ENCODE data around the gene GLTP.
"Not testable (repeated sequence)": the region's sequence is repeated elsewhere in the genome, so short reads cannot be mapped to it uniquely, and the experiment has no call there.

GLTP gene

DNA sequence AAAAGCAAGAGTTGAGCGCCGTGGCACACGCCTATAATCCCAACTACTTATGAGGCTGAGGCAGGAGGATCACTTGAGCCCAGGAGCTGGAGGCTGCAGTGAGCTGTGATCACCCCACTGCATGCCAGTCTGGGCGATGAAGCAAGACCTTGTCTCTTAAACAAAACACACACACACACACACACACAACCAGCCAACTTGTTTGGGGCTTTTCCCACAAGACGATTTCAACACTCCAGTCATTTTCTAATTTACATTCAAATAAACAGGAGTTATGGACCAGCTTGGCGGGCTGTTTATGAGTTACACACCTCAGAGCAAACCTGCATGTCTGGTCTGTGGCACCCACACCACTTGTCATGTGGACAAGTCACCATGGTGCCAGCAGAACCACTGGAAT, 6.7 kb downstream of the GLTP start:
- no peak overlapping the region for H3K9ac ChIP-seq (ENCODE audit: low read depth, low read length)
- H3K27ac ChIP-seq (ENCODE audit: low read length), result no peak overlapping the region
- peaks cover 3% of the 10 kb centered on the region; the same call in 1 of the 2 replicates for H3K27me3 ChIP-seq (ENCODE audit: insufficient read depth, low read length)
- no peak overlapping the region for H3K4me3 ChIP-seq (ENCODE audit: low read length)
- H3K36me3 ChIP-seq (ENCODE audit: insufficient read depth, low read depth, low read length), result peaks cover 5% of the 10 kb centered on the region; the same call in 1 of the 2 replicates
- no peaks in the 10 kb centered on the region for H3K9me3 ChIP-seq (ENCODE audit: insufficient read depth, low read depth, low read length)
- peaks cover 7% of the 10 kb centered on the region; the same call in 1 of the 2 replicates for H3K4me1 ChIP-seq (ENCODE audit: insufficient read depth, low read length)

DNA sequence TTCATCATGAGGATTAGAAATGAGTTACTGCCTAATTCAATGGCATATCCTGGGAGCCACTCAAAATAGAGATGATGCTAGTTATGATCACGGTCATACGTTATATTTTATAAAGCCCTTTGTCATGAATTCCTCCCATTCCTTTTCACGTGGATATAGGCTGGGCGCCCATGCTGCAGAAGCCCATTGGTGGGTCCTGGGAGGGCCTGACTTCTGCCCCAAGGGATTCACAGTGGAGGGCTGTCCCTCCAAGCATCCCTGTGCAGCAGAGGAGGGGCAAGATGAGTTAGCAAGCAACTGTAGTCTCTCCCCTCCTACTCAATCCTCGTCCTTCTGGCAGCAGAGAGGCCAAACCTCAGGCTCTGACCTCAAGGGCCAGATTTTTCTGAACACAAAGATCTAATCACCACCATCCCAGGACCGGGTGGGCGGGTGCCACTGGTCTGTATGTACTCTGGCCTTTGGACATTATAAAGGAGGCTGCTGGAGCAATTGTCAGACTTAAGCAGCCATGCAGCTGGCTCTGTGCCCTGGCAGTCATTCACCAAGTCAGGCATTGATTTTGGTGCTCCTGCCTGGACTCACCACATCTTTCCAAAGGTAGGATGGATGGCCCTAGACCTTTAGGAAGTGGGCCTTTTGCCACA, 8.6 kb downstream of the GLTP start:
- Histone ChIP-seq H3K4me1 (ENCODE audit: insufficient read depth, low read length) (0 out of 2 replicates have a peak, but pooled peaks cover 2% of the 10 kb centered on the region), H3K4me3 (ENCODE audit: low read length) (no peak overlapping the region), H3K9ac (ENCODE audit: low read depth, low read length) (no peak overlapping the region), H3K9me3 (ENCODE audit: insufficient read depth, low read depth, low read length) (no peaks in the 10 kb centered on the region), H3K27me3 (ENCODE audit: insufficient read depth, low read length) (no peaks in the 10 kb centered on the region), H3K36me3 (ENCODE audit: insufficient read depth, low read depth, low read length) (peaks cover 5% of the 10 kb centered on the region; the same call in 1 of the 2 replicates), H3K27ac (ENCODE audit: low read length) (no peak overlapping the region)

DNA sequence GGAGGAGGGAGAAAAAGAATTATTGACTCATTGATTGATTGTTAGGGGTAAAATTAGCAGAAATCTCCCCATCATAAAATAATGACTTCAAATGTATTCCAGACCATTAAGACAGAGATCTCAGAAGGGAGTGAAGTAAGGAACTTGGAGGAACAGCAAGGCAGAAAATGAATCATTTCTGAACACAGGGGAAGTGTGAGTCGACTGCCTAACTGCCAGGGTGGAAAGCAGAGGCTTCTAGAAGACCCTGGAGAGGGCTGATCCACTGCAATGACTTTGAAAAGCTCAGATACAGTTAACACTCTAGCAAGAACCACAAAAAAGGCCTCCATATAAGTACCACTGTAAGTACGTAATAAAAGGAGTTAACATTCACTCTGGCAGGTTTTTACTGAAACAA, 9.7 kb downstream of the GLTP start:
- no peak overlapping the region for H3K4me3 ChIP-seq (ENCODE audit: low read length)
- H3K36me3 ChIP-seq (ENCODE audit: insufficient read depth, low read depth, low read length), result peaks cover 5% of the 10 kb centered on the region; the same call in 1 of the 2 replicates
- 0 out of 2 replicates have a peak, but pooled peaks cover 2% of the 10 kb centered on the region for H3K4me1 ChIP-seq (ENCODE audit: insufficient read depth, low read length)
- H3K27ac ChIP-seq (ENCODE audit: low read length), result no peak overlapping the region
- no peak overlapping the region for H3K9ac ChIP-seq (ENCODE audit: low read depth, low read length)
- no peaks in the 10 kb centered on the region for H3K27me3 ChIP-seq (ENCODE audit: insufficient read depth, low read length)
- H3K9me3 ChIP-seq (ENCODE audit: insufficient read depth, low read depth, low read length), result no peaks in the 10 kb centered on the region

DNA sequence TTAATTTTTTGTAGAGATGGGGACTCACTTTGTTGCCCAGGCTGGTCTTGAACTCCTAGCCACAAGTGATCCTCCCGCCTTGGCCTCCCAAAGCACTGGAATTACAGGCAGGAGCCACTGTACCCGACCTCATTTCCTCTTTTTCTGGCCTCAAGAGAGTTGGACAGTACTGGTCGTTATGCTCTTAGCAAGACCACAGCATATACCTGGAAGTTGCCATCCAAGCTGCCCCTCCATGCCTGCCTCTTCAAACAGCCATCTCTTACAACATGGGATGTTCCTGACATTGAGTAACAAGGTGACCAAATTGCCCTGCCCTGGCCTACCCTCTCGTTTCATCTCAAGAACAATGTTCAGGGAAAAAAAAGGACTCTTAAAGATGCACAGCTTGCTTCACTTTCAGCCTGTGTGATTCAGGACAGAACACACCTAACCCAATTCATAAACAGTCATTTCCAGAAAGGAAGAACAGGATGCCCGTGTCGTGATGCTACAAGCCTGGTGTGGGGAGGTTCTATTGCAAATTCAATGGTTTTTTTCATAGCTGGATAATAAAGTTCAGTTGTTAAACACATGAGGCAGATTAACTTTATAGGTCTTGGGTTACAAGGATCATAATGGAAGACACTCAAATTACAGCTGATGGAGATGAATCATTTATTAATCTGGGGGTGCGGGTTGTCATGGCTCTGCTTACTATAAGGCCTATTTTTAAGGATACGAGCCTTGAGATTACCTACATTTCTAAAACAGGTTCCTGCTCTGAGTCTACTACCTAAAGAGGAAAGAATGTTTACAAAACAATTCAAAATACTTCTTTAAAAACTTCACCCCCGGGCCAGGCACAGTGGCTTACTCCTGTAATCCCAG, 11.9 kb downstream of the GLTP start:
- peaks cover 5% of the 10 kb centered on the region; the same call in 1 of the 2 replicates for H3K36me3 ChIP-seq (ENCODE audit: insufficient read depth, low read depth, low read length)
- H3K4me1 ChIP-seq (ENCODE audit: insufficient read depth, low read length), result peaks cover 2% of the 10 kb centered on the region; the same call in 1 of the 2 replicates
- no peaks in the 10 kb centered on the region for H3K27me3 ChIP-seq (ENCODE audit: insufficient read depth, low read length)
- H3K4me3 ChIP-seq (ENCODE audit: low read length), result no peak overlapping the region
- no peak overlapping the region for H3K9ac ChIP-seq (ENCODE audit: low read depth, low read length)
- H3K9me3 ChIP-seq (ENCODE audit: insufficient read depth, low read depth, low read length), result no peaks in the 10 kb centered on the region
- H3K27ac ChIP-seq (ENCODE audit: low read length), result no peak overlapping the region

DNA sequence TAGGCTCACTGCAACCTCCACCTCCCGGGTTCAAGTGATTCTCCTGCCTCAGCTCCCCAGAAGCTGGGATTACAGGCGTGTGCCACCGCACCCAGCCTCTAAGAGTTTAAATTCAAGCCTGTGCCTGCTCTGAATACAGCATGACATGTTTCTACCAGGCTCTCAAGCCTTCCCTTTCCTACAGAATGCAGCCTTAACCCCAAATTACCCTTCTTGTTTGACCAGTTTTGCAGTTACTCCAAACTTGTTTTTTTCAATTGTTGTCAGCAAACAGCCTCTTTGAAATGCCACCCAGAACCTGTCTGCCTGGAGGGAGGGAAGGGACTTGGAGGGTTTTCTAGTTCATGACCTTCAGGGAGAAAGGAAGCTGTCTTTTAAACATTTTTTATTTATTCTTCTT, 15.4 kb downstream of the GLTP start:
- H3K9ac ChIP-seq (ENCODE audit: low read depth, low read length), result no peak overlapping the region
- no peak overlapping the region for H3K27ac ChIP-seq (ENCODE audit: low read length)

DNA sequence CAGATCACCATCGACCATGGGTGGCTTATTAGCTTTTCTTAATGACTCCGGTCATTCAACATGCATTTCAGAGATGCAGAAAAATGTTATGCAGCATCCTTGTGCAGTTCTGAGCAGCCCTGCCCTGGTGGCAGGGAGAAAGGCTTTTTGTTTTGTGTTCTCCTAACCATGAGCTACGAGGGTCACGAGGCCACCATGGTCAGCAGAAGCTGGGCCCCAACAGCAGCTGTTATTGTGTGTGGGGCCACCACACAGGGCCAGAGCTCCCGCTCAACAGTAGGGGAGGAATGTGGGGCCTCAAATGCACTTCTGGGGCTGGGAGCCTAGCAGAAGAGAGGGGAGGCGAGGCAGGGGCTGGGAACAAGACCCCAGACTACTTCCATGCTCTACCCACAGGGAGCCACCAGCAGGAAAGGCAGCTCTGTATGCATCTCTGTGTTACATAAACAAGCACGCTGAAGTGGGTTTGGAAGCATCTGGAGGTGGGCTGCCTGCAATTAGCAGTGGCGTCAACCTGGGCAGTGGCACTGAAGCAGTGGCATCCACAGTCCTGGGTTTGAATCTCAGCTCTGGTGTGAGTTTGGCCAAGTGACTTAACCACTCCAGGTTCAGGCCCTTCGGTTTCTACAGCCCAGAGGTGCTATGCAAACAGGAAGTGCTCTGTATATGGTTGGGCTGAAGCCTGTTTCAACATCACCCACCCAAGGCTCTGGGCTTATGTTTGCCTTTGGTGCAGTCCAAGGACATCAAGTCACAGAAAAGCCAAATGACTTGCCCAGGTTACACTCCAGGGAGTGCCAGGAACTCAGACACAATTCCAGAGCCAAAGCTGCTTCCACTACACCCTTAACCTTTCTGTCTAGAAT, 16.3 kb downstream of the GLTP start:
- Histone ChIP-seq H3K9me3 (ENCODE audit: insufficient read depth, low read depth, low read length) (no peaks in the 10 kb centered on the region), H3K27me3 (ENCODE audit: insufficient read depth, low read length) (no peaks in the 10 kb centered on the region), H3K4me3 (ENCODE audit: low read length) (no peak overlapping the region), H3K4me1 (ENCODE audit: insufficient read depth, low read length) (no peaks in the 10 kb centered on the region; the same call in 1 of the 2 replicates), H3K27ac (ENCODE audit: low read length) (no peak overlapping the region), H3K9ac (ENCODE audit: low read depth, low read length) (no peak overlapping the region; the same call in 1 of the 2 replicates), H3K36me3 (ENCODE audit: insufficient read depth, low read depth, low read length) (no peaks in the 10 kb centered on the region)

More for the DNA sequence above, 15.4 kb downstream of the GLTP start:
- H3K4me1 ChIP-seq (ENCODE audit: insufficient read depth, low read length), result no peaks in the 10 kb centered on the region; the same call in 1 of the 2 replicates
- H3K36me3 ChIP-seq (ENCODE audit: insufficient read depth, low read depth, low read length), result no peaks in the 10 kb centered on the region
- H3K27me3 ChIP-seq (ENCODE audit: insufficient read depth, low read length), result no peaks in the 10 kb centered on the region
- no peaks in the 10 kb centered on the region for H3K9me3 ChIP-seq (ENCODE audit: insufficient read depth, low read depth, low read length)
- no peak overlapping the region for H3K4me3 ChIP-seq (ENCODE audit: low read length)

DNA sequence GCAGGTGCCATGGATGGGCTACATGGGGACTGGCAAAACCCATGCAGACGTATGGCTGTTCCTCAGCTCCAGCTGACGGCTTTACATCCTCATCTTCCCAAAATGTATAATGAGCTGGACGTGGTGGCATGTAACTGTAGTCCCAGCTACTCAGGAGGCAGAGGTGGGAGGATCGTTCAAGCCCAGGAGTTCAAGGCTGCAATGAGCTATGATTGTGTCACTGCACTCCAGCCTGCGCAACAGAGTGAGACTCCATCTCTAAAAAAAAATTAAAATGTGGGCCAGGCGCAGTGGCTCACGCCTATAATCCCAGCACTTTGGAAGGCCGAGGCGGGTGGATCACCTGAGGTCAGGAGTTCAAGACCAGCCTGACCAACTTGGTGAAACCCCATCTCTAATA, 17.9 kb downstream of the GLTP start:
- not testable (repeated sequence) for H3K4me3 ChIP-seq (ENCODE audit: low read length); H3K9me3 ChIP-seq (ENCODE audit: insufficient read depth, low read depth, low read length); H3K4me1 ChIP-seq (ENCODE audit: insufficient read depth, low read length); H3K27ac ChIP-seq (ENCODE audit: low read length); H3K9ac ChIP-seq (ENCODE audit: low read depth, low read length); H3K27me3 ChIP-seq (ENCODE audit: insufficient read depth, low read length); H3K36me3 ChIP-seq (ENCODE audit: insufficient read depth, low read depth, low read length)

DNA sequence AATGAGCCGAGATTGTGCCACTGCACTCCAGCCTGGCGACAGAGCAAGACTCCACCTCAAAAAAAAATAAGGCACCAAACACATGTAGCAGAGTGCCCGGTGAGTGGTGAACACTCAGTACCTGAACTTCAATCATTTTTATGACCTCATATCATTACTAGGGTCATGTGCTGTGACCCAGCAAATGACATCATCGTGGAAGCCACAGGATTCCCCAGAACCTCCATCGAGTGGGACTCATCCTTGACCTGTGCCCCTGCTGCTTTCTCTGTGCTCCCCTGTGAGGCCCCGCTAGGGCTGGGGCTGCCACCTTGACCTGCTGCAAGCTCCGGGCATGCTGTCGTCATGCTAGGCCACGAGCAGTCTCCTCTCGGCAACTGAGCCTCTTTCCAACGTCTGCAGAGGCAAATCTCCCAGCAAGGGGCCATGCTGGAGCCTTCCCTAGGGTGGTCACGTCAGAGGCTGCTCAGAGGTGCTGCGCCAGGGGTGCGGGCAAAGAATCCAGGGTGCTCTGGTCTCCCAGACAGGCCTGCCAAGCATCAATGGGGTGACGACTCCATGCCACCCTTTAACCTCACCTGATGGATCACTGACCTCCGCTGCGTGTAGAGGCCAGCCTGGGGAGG, 18.5 kb downstream of the GLTP start:
- Histone ChIP-seq H3K27ac (ENCODE audit: low read length) (no peak overlapping the region), H3K9ac (ENCODE audit: low read depth, low read length) (no peak overlapping the region), H3K4me1 (ENCODE audit: insufficient read depth, low read length) (no peaks in the 10 kb centered on the region; the same call in 1 of the 2 replicates), H3K27me3 (ENCODE audit: insufficient read depth, low read length) (no peaks in the 10 kb centered on the region), H3K4me3 (ENCODE audit: low read length) (no peak overlapping the region), H3K36me3 (ENCODE audit: insufficient read depth, low read depth, low read length) (peaks cover 5% of the 10 kb centered on the region; the same call in 1 of the 2 replicates), H3K9me3 (ENCODE audit: insufficient read depth, low read depth, low read length) (no peaks in the 10 kb centered on the region)

DNA sequence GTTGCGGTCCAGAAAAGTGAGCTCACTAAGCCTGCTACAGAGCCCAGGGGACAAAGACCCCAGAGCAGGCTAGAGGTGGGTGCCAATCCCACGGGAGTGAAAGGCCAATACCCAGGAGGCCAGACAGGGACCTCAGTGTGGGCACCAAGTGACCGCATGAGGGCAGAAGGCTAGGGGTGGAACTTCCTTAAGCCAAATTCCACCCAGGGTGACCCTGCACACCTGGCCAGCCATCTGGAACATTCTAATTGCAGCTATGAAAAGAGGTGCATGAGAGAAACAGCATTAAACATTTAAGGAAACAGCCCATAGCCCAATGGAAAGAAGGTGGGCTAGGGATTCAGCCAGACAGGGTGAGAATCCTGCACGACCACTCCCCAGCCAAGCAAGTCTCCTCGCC, 19.4 kb downstream of the GLTP start:
- Histone ChIP-seq H3K27ac (ENCODE audit: low read length) (no peak overlapping the region), H3K9ac (ENCODE audit: low read depth, low read length) (no peak overlapping the region), H3K36me3 (ENCODE audit: insufficient read depth, low read depth, low read length) (peaks cover 5% of the 10 kb centered on the region; the same call in 1 of the 2 replicates), H3K4me3 (ENCODE audit: low read length) (no peak overlapping the region), H3K27me3 (ENCODE audit: insufficient read depth, low read length) (no peaks in the 10 kb centered on the region), H3K4me1 (ENCODE audit: insufficient read depth, low read length) (no peaks in the 10 kb centered on the region; the same call in 1 of the 2 replicates), H3K9me3 (ENCODE audit: insufficient read depth, low read depth, low read length) (no peaks in the 10 kb centered on the region)

DNA sequence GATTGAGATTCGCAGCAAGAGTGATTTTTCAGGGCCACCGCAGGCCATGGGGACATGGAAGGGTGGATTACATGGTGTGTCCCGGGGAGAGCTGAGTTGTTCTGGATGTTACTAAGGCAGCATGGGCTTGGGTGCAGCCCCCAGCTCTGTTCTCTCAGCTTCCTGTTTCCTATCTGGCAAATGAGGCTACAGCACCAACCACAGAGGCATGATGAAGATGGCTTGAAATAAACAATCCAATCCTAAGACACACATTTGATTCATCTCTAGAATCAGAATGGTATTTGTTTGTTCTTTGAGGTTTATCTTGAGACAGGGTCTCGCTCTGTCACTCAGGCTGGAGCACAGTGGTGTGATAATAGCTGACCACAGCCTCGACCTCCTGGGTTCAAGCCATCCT, 21.6 kb downstream of the GLTP start:
- no peaks in the 10 kb centered on the region for H3K9me3 ChIP-seq (ENCODE audit: insufficient read depth, low read depth, low read length)
- peaks cover 5% of the 10 kb centered on the region; the same call in 1 of the 2 replicates for H3K36me3 ChIP-seq (ENCODE audit: insufficient read depth, low read depth, low read length)
- H3K4me1 ChIP-seq (ENCODE audit: insufficient read depth, low read length), result no peaks in the 10 kb centered on the region
- H3K27ac ChIP-seq (ENCODE audit: low read length), result no peak overlapping the region
- no peak overlapping the region for H3K4me3 ChIP-seq (ENCODE audit: low read length)
- H3K9ac ChIP-seq (ENCODE audit: low read depth, low read length), result no peak overlapping the region
- no peaks in the 10 kb centered on the region for H3K27me3 ChIP-seq (ENCODE audit: insufficient read depth, low read length)

DNA sequence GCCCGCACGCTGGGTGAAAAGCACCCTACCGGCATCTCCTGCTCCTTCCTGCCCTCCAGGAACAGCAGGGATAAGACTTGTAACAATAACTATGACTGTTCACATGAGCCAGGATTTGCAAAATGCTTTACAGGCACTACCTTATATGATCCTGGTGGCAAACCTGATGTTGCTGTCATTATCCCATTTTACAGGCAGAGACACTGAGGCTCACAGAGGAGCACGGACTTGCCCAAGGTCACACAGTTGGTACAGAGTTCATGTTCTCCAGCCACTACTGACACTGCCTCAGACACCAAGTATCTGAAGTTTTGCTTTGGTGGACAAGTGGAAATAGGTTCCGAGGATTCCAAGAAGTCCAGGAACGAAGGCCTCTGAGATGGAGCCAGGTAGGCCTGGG, 22.6 kb downstream of the GLTP start:
- Histone ChIP-seq H3K9me3 (ENCODE audit: insufficient read depth, low read depth, low read length) (no peaks in the 10 kb centered on the region), H3K4me3 (ENCODE audit: low read length) (no peak overlapping the region), H3K9ac (ENCODE audit: low read depth, low read length) (no peak overlapping the region), H3K36me3 (ENCODE audit: insufficient read depth, low read depth, low read length) (peaks cover 5% of the 10 kb centered on the region; the same call in 1 of the 2 replicates), H3K4me1 (ENCODE audit: insufficient read depth, low read length) (no peaks in the 10 kb centered on the region), H3K27me3 (ENCODE audit: insufficient read depth, low read length) (no peaks in the 10 kb centered on the region), H3K27ac (ENCODE audit: low read length) (no peak overlapping the region)

Measured in iPS-20b (cell line).